Heart left ventricle (tissue), 13 donors: ENCODE measurements around the gene FAM163B.

Source experiments
- CTCF ChIP-seq, 12 donors: fragments of 200-600 bp; sonication (generic) in 4 of 12; IDR thresholded peaks; one replicate each; pipeline versions ENCODE4 v1.5.0 to v1.8.0; 2018 to 2022; ENCODE audit warnings: antibody characterized with exemption in 12 of 12, mild to moderate bottlenecking in 5 of 12
- POLR2A ChIP-seq, 2 donors: fragments of 450-650 bp; IDR thresholded peaks; one replicate each; pipeline ENCODE4 v1.6.1; 2017; ENCODE audit warnings: antibody characterized with exemption in 2 of 2, mild to moderate bottlenecking in 2 of 2, moderate library complexity in 2 of 2
- donor health status: ischemic (EF 13 %, LVEDD 7.1; RV severe dilation, severe dysfunction).
- donor health status: DM: no; HTN: yes; CAD: no.
- donor health status: DM: no; HTN: no; CAD: no.
- donor health status: ischemic (EF 25% LVEDD 6.9; RV normal size, moderate dysfunction).
- donor health status: ischemic (EF 25% LVEDD 5.7; RV mildly dilated, moderate dysfunction).
- donor health status: ischemic (EF 35%, LVEDD 5.7; RV mildly dilated, moderate dysfunction).
- donor health status: nonischemic (EF 11% LVEDD 7.7; RV severe dilation, severe dysfunction).
- donor health status: DM: yes; HTN: yes; CAD: no.
- donor health status: PGD.
- donor health status: ischemic (EF 29% LVEDD 5.4; RV normal size, mild dysfunction).
- donor health status: nonischemic (EF 23%, LVEDD 6.1; RV moderate dilation, normal function).

- TF ChIP-seq CTCF (IDR thresholded peaks at IDR 0.05): no peak
- no peak for TF ChIP-seq POLR2A (IDR thresholded peaks at IDR 0.05)
Observed at GRCh38 chr9:133647148-133647547, 38.0 kb upstream of the FAM163B start.
